OCI-LY1 (cell line): ENCODE measurements around the gene CGB5.

Source experiments
- CTCF ChIP-seq: fragments of 200-600 bp; sonication (generic), shearing (Covaris generic); IDR thresholded peaks from 2 replicates; pipeline ENCODE4 v1.5.1; 2017; ENCODE audit warnings: mild to moderate bottlenecking, antibody characterized with exemption, low read length, moderate library complexity, mixed read lengths
- EZH2 ChIP-seq: fragments of 200-600 bp; sonication (generic), shearing (Covaris generic); IDR thresholded peaks from 2 replicates; pipeline ENCODE4 v1.8.0; 2017; ENCODE audit warnings: borderline replicate concordance, mixed run types, mild to moderate bottlenecking, antibody characterized with exemption, low read length, moderate library complexity, mixed read lengths

- TF ChIP-seq CTCF (no peak; the same call in 1 of the 2 replicates), EZH2 (no peak)
Measured at GRCh38 chr19:49017041-49017665, 26.5 kb upstream of the CGB5 start, which contains the start of gene LHB.
